ENCODE data around the gene FANCB. TPM values are rescaled to one million over a fixed set of nuclear protein-coding genes. Genes with fewer than 3 reads are reported as not detected.

The FANCB gene
- total RNA-seq, 1 experiment from 2014 or later = 13.6 TPM

- no peaks in the 10 kb centered on the region for H3K36me3 Mint-ChIP-seq (ENCODE audit: insufficient read depth, unreplicated experiment)
- no TSS peak for BruUV-seq (replicated peaks)
- CTCF ChIA-PET = no interaction called here
- no peak overlapping the region for H3K27ac Mint-ChIP-seq (ENCODE audit: unreplicated experiment)
- no peak for DNase-seq
- intact Hi-C loops (cut with micrococcal nuclease; ENCODE audit: unreplicated experiment) = no loop called here
- H3K4me3 Mint-ChIP-seq (ENCODE audit: low read depth, unreplicated experiment) = no peak overlapping the region
- no peaks in the 10 kb centered on the region for H3K4me1 Mint-ChIP-seq (ENCODE audit: low read depth, unreplicated experiment)
- no peaks in the 10 kb centered on the region for H3K9me3 Mint-ChIP-seq (ENCODE audit: low read depth, unreplicated experiment)
- no peak for TF ChIP-seq CTCF (IDR thresholded peaks at IDR 0.05; ENCODE audit: unreplicated experiment)
- no peaks in the 10 kb centered on the region for H3K27me3 Mint-ChIP-seq (ENCODE audit: unreplicated experiment)
These were observed 43.2 kb downstream of the FANCB start for GRCh38 chrX:14829643-14830042.

GRCh38 chrX:14826319-14826718 lies 46.5 kb downstream of the FANCB start:
- no peak overlapping the region for H3K4me3 Mint-ChIP-seq (ENCODE audit: low read depth, unreplicated experiment)
- no peak for DNase-seq
- BruUV-seq (replicated peaks) = no TSS peak
- no peak overlapping the region for H3K27ac Mint-ChIP-seq (ENCODE audit: unreplicated experiment)
- intact Hi-C loops (cut with micrococcal nuclease; ENCODE audit: unreplicated experiment) = no loop called here
- no peaks in the 10 kb centered on the region for H3K27me3 Mint-ChIP-seq (ENCODE audit: unreplicated experiment)
- no peaks in the 10 kb centered on the region for H3K36me3 Mint-ChIP-seq (ENCODE audit: insufficient read depth, unreplicated experiment)
- H3K9me3 Mint-ChIP-seq (ENCODE audit: low read depth, unreplicated experiment) = no peaks in the 10 kb centered on the region
- no peaks in the 10 kb centered on the region for H3K4me1 Mint-ChIP-seq (ENCODE audit: low read depth, unreplicated experiment)
- TF ChIP-seq CTCF (IDR thresholded peaks at IDR 0.05; ENCODE audit: unreplicated experiment) = no peak
- CTCF ChIA-PET = no interaction called here

GRCh38 chrX:14825851-14826250 lies 47.0 kb downstream of the FANCB start:
- H3K4me3 Mint-ChIP-seq (ENCODE audit: low read depth, unreplicated experiment) = no peak overlapping the region
- BruUV-seq (replicated peaks) = no TSS peak
- H3K36me3 Mint-ChIP-seq (ENCODE audit: insufficient read depth, unreplicated experiment) = no peaks in the 10 kb centered on the region
- H3K27ac Mint-ChIP-seq (ENCODE audit: unreplicated experiment) = no peak overlapping the region
- DNase-seq = no peak
- CTCF ChIA-PET = no interaction called here
- no peaks in the 10 kb centered on the region for H3K4me1 Mint-ChIP-seq (ENCODE audit: low read depth, unreplicated experiment)
- H3K27me3 Mint-ChIP-seq (ENCODE audit: unreplicated experiment) = no peaks in the 10 kb centered on the region
- no peak for TF ChIP-seq CTCF (IDR thresholded peaks at IDR 0.05; ENCODE audit: unreplicated experiment)
- no peaks in the 10 kb centered on the region for H3K9me3 Mint-ChIP-seq (ENCODE audit: low read depth, unreplicated experiment)
- intact Hi-C loops (cut with micrococcal nuclease; ENCODE audit: unreplicated experiment) = no loop called here

GRCh38 chrX:14819769-14820168 lies 53.1 kb downstream of the FANCB start:
- CTCF ChIA-PET = no interaction called here
- Mint-ChIP-seq H3K27me3 (ENCODE audit: unreplicated experiment) (no peaks in the 10 kb centered on the region), H3K36me3 (ENCODE audit: insufficient read depth, unreplicated experiment) (no peaks in the 10 kb centered on the region), H3K27ac (ENCODE audit: unreplicated experiment) (no peak overlapping the region), H3K4me1 (ENCODE audit: low read depth, unreplicated experiment) (no peaks in the 10 kb centered on the region), H3K9me3 (ENCODE audit: low read depth, unreplicated experiment) (peaks cover 6% of the 10 kb centered on the region), H3K4me3 (ENCODE audit: low read depth, unreplicated experiment) (no peak overlapping the region)
- TF ChIP-seq CTCF (IDR thresholded peaks at IDR 0.05; ENCODE audit: unreplicated experiment) = no peak
- no TSS peak for BruUV-seq (replicated peaks)
- no peak for DNase-seq
- intact Hi-C loops (cut with micrococcal nuclease; ENCODE audit: unreplicated experiment) = no loop called here

GRCh38 chrX:14817571-14817970 lies 55.3 kb downstream of the FANCB start:
- no TSS peak for BruUV-seq (replicated peaks)
- TF ChIP-seq CTCF (IDR thresholded peaks at IDR 0.05; ENCODE audit: unreplicated experiment) = no peak
- CTCF ChIA-PET = no interaction called here
- no peak for DNase-seq
- no peaks in the 10 kb centered on the region for H3K27me3 Mint-ChIP-seq (ENCODE audit: unreplicated experiment)
- intact Hi-C loops (cut with micrococcal nuclease; ENCODE audit: unreplicated experiment) = no loop called here
- no peaks in the 10 kb centered on the region for H3K4me1 Mint-ChIP-seq (ENCODE audit: low read depth, unreplicated experiment)
- peaks cover 6% of the 10 kb centered on the region for H3K9me3 Mint-ChIP-seq (ENCODE audit: low read depth, unreplicated experiment)
- no peak overlapping the region for H3K27ac Mint-ChIP-seq (ENCODE audit: unreplicated experiment)
- no peak overlapping the region for H3K4me3 Mint-ChIP-seq (ENCODE audit: low read depth, unreplicated experiment)
- H3K36me3 Mint-ChIP-seq (ENCODE audit: insufficient read depth, unreplicated experiment) = no peaks in the 10 kb centered on the region
